HCT116 (cell line): ENCODE data around the gene CRIM1. TPM values are rescaled to one million over a fixed set of nuclear protein-coding genes. Genes with fewer than 3 reads are reported as not detected.

ENCODE experiments used
- ATAC-seq: fragments of 200-7000 bp; cut with Tn5 transposase; 2 replicates; pipeline ENCODE4 v1.9.1; 2020; ENCODE audit warnings: mild to moderate bottlenecking, moderate library complexity
- BruUV-seq: library from RNA; stranded (reverse); fragments of 400-500 nt; replicated peaks from 2 replicates; lab custom pipeline; 2021; lab: Mats Ljungman, UMichigan
- CTCF ChIA-PET: fragments of 300-600 bp; sonication (Branson Sonifier 250); formaldehyde crosslinking; loops from one replicate; lab custom pipeline; 2021; ENCODE audit warnings: antibody characterized with exemption; lab: Charles Lee
- POLR2A ChIA-PET: fragments of 300-600, 350-600 bp; sonication (Branson Sonifier 250); formaldehyde crosslinking; loops from one replicate; lab custom pipeline; 2021; ENCODE audit warnings: antibody characterized with exemption; lab: Charles Lee
- RAD21 ChIA-PET, 2 experiments: fragments of 300-600 bp; sonication (Branson Sonifier 250); formaldehyde crosslinking; loops; one replicate each; lab custom pipeline; 2023; ENCODE audit warnings: low total read pairs in 2 of 2; ENCODE audit not compliant: uncharacterized antibody in 2 of 2, unreplicated experiment in 2 of 2, low non-redundant PET in 1 of 2; lab: Charles Lee
- DNase-seq: peaks from one replicate; pipeline ENCODE4 v3.0.0-alpha.2; 2010; ENCODE audit warnings: low read depth, low spot score
- H2AFZ ChIP-seq: fragments of 200-600 bp; shearing (Covaris generic), sonication (generic); 2 replicates; pipeline ENCODE4 v1.6.1; 2017; ENCODE audit warnings: low read depth, mixed run types, mixed read lengths, antibody characterized with exemption, low read length; ENCODE audit not compliant: poor library complexity, severe bottlenecking
- H3K27ac ChIP-seq: 2 replicates; pipeline ENCODE4 v1.5.1; 2012; ENCODE audit warnings: low read depth, low read length
- H3K27me3 ChIP-seq: fragments of 200-600 bp; sonication (generic); 2 replicates; pipeline ENCODE4 v1.6.1; 2016; ENCODE audit warnings: mixed run types, low read length, mixed read lengths; ENCODE audit not compliant: insufficient read depth
- H3K36me3 ChIP-seq, 2 experiments: fragments of 200-500 bp in 1 of 2; fragments of 200-600 bp in 1 of 2; sonication (Bioruptor generic) in 1 of 2; sonication (generic) in 1 of 2; 2 replicates each; pipeline versions ENCODE4 v1.5.1 to v1.6.1; 2014 to 2016; ENCODE audit warnings: low read length in 2 of 2, inconsistent platforms in 1 of 2, mixed read lengths in 1 of 2, mixed run types in 1 of 2; ENCODE audit not compliant: insufficient read depth in 2 of 2, control insufficient read depth in 1 of 2
- H3K4me1 ChIP-seq, 2 experiments: fragments of 200-600 bp in 1 of 2; sonication (generic) in 1 of 2; 2 replicates each; pipeline versions ENCODE4 v1.5.1 to v1.6.1; 2012 to 2017; ENCODE audit warnings: low read length in 2 of 2, inconsistent platforms in 1 of 2, mild to moderate bottlenecking in 1 of 2, mixed read lengths in 1 of 2, mixed run types in 1 of 2, moderate library complexity in 1 of 2; ENCODE audit not compliant: insufficient read depth in 2 of 2, control insufficient read depth in 1 of 2
- H3K4me2 ChIP-seq: fragments of 200-600 bp; sonication (generic); 2 replicates; pipeline ENCODE4 v1.6.1; 2017; ENCODE audit warnings: mixed run types, low read length, mixed read lengths
- H3K4me3 ChIP-seq, 2 experiments: fragments of 200-600 bp in 1 of 2; sonication (generic) in 1 of 2; replicated peaks in 1 of 2; 2 replicates each; pipeline ENCODE4 v1.5.1; 2011 to 2016; ENCODE audit warnings: low read length in 2 of 2, control low read depth in 1 of 2, low read depth in 1 of 2, mild to moderate bottlenecking in 1 of 2, mixed read lengths in 1 of 2, mixed run types in 1 of 2
- H3K79me2 ChIP-seq: fragments of 200-600 bp; sonication (generic); 2 replicates; pipeline ENCODE4 v1.6.1; 2017; ENCODE audit warnings: mild to moderate bottlenecking, mixed run types, low read length, moderate library complexity, mixed read lengths; ENCODE audit not compliant: insufficient read depth
- H3K9ac ChIP-seq: fragments of 200-600 bp; sonication (generic); 2 replicates; pipeline ENCODE4 v1.6.1; 2016; ENCODE audit warnings: low read length, mixed read lengths
- H3K9me2 ChIP-seq: fragments of 200-600 bp; sonication (generic), shearing (Covaris generic); 2 replicates; pipeline ENCODE4 v1.6.1; 2017; ENCODE audit warnings: mixed run types, mild to moderate bottlenecking, moderate library complexity; ENCODE audit not compliant: insufficient read depth
- H3K9me3 ChIP-seq, 2 experiments: fragments of 200-500 bp in 1 of 2; fragments of 200-600 bp in 1 of 2; sonication (Bioruptor generic) in 1 of 2; sonication (generic) in 1 of 2; 2 replicates each; pipeline ENCODE4 v1.6.1; 2014 to 2017; ENCODE audit warnings: low read length in 2 of 2, mixed read lengths in 2 of 2, inconsistent platforms in 1 of 2, low read depth in 1 of 2, mild to moderate bottlenecking in 1 of 2, mixed run types in 1 of 2, moderate library complexity in 1 of 2; ENCODE audit not compliant: control insufficient read depth in 1 of 2, insufficient read depth in 1 of 2
- H4K20me1 ChIP-seq: fragments of 200-600 bp; sonication (generic), shearing (Covaris generic); 2 replicates; pipeline ENCODE4 v1.6.1; 2017; ENCODE audit warnings: mixed run types, mild to moderate bottlenecking, moderate library complexity; ENCODE audit not compliant: insufficient read depth
- CBX3 ChIP-seq: IDR thresholded peaks from 2 replicates; pipeline ENCODE4 v1.6.1; 2012; ENCODE audit warnings: low read depth
- EZH2phosphoT487 ChIP-seq: fragments of 200-600 bp; IDR thresholded peaks from 2 replicates; pipeline ENCODE4 v1.6.1; 2018; ENCODE audit warnings: antibody characterized with exemption, borderline replicate concordance
- SIN3A ChIP-seq: IDR thresholded peaks from 2 replicates; pipeline ENCODE4 v1.6.1; 2012; ENCODE audit warnings: low read depth
- TCF7L2 ChIP-seq: IDR thresholded peaks from 2 replicates; pipeline ENCODE4 v1.7.0; 2011; ENCODE audit warnings: borderline replicate concordance, inconsistent platforms; ENCODE audit not compliant: insufficient read depth, insufficient read length; ENCODE audit errors: extremely low read depth
- intact Hi-C: fragments of 100-400 bp; cut with micrococcal nuclease; formaldehyde crosslinking; loops from 2 replicates; pipeline ENCODE4 v1.10.0; 2022
- total RNA-seq: library from RNA; stranded (reverse); gene quantifications from one replicate; pipeline ENCODE4 v1.2.1, GENCODE V29; 2021; ENCODE audit not compliant: unreplicated experiment
- TF ChIP-seq, protein P1 (sequence below): IDR thresholded peaks from 2 replicates; pipeline ENCODE4 v1.6.1; 2011; ENCODE audit warnings: mild to moderate bottlenecking, low read length, moderate library complexity; ENCODE audit not compliant: insufficient replicate concordance; ENCODE audit errors: extremely low read depth
- TF ChIP-seq, protein P2 (sequence below): IDR thresholded peaks from 2 replicates; pipeline ENCODE4 v1.6.1; 2012; ENCODE audit warnings: low read depth
- TF ChIP-seq, protein P3 (sequence below): IDR thresholded peaks from 2 replicates; pipeline ENCODE4 v1.6.1; 2012

CRIM1 gene
- total RNA-seq, 1 experiment from 2014 or later = 27.2 TPM

DNA sequence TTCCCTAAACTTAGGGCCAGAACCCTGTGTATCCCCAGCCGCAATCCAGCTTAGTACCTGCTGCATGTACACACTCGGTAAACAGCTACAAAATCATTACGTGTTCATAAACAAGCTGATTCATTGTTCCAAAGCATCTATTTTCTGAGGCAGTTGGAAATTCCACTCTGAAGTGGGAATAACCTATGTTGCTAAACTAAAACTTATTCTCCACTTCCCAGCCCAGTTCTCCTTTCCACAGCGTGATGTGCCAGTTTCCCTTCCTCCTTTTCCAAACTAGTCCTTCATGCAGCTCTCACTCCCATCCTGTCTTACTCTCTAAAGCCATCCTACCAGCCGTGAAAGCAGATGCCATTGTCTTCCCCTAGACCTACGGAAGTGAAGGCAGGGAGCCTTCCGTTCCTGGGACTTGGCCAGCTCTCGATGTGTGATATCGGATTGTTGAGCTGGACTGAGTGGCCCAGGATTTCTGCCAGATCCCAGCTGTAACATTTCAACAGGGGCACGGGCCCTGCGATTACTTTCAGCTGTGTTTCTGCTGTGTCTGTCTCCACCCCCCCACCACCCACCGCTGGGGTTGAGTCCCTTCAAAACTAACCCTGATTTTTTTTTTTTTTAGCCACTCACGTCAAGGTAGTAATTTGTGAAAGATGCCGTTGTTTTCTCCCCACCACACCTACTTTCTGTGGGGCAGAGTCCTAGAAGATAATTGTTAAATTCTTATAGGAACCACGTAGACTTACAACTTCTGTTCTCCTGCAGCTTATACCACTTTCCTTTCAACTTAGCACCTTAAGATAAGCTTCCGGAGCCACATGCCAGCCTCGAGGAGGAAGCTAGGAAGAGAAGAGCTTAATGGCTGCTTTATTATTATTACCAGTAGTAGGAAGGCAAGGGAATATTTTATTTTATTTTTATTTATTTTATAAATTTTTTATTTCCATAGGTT, 100.9 kb downstream of the CRIM1 start:
- Histone ChIP-seq H3K9me3 (no peaks in the 10 kb centered on the region), H3K4me3 (no peak overlapping the region), H3K27me3 (no peaks in the 10 kb centered on the region), H3K79me2 (no peaks in the 10 kb centered on the region), H3K27ac (no peak overlapping the region), H3K9ac (no peak overlapping the region), H4K20me1 (no peaks in the 10 kb centered on the region), H3K4me1 (peaks cover 21 to 51% of the 10 kb centered on the region in 2 experiments), H3K36me3 (no peaks in the 10 kb centered on the region)
- intact Hi-C loops = loop anchor here (5.0 kb wide), 1 partner anchor 216 kb away; no protein-coding TSS in a partner anchor
- ChIA-PET POLR2A (no interaction called here), CTCF (interaction anchor here (1.0 kb wide), 1 partner anchor 104 kb away, joined by 3 read pairs; no protein-coding TSS in a partner anchor)
- ATAC-seq (no peak), DNase-seq (no peak)
- TF ChIP-seq SIN3A (no peak), EZH2phosphoT487 (no peak), TCF7L2 (no peak), CBX3 (no peak)
- TF ChIP-seq, protein P1, sequence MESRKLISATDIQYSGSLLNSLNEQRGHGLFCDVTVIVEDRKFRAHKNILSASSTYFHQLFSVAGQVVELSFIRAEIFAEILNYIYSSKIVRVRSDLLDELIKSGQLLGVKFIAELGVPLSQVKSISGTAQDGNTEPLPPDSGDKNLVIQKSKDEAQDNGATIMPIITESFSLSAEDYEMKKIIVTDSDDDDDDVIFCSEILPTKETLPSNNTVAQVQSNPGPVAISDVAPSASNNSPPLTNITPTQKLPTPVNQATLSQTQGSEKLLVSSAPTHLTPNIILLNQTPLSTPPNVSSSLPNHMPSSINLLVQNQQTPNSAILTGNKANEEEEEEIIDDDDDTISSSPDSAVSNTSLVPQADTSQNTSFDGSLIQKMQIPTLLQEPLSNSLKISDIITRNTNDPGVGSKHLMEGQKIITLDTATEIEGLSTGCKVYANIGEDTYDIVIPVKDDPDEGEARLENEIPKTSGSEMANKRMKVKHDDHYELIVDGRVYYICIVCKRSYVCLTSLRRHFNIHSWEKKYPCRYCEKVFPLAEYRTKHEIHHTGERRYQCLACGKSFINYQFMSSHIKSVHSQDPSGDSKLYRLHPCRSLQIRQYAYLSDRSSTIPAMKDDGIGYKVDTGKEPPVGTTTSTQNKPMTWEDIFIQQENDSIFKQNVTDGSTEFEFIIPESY = no peak
- TF ChIP-seq, protein P2, sequence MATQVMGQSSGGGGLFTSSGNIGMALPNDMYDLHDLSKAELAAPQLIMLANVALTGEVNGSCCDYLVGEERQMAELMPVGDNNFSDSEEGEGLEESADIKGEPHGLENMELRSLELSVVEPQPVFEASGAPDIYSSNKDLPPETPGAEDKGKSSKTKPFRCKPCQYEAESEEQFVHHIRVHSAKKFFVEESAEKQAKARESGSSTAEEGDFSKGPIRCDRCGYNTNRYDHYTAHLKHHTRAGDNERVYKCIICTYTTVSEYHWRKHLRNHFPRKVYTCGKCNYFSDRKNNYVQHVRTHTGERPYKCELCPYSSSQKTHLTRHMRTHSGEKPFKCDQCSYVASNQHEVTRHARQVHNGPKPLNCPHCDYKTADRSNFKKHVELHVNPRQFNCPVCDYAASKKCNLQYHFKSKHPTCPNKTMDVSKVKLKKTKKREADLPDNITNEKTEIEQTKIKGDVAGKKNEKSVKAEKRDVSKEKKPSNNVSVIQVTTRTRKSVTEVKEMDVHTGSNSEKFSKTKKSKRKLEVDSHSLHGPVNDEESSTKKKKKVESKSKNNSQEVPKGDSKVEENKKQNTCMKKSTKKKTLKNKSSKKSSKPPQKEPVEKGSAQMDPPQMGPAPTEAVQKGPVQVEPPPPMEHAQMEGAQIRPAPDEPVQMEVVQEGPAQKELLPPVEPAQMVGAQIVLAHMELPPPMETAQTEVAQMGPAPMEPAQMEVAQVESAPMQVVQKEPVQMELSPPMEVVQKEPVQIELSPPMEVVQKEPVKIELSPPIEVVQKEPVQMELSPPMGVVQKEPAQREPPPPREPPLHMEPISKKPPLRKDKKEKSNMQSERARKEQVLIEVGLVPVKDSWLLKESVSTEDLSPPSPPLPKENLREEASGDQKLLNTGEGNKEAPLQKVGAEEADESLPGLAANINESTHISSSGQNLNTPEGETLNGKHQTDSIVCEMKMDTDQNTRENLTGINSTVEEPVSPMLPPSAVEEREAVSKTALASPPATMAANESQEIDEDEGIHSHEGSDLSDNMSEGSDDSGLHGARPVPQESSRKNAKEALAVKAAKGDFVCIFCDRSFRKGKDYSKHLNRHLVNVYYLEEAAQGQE = no peak
- TF ChIP-seq, protein P3, sequence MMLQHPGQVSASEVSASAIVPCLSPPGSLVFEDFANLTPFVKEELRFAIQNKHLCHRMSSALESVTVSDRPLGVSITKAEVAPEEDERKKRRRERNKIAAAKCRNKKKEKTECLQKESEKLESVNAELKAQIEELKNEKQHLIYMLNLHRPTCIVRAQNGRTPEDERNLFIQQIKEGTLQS = no peak
- TF ChIP-seq, all 23 proteins: peak for 0
- RAD21 ChIA-PET = no interaction called here
- Histone ChIP-seq H3K9me2 (no peaks in the 10 kb centered on the region), H3K4me2 (no peak overlapping the region), H2AFZ (no peak overlapping the region)
- no TSS peak for BruUV-seq
